ENCODE results near the gene MTM1. TPM values are rescaled to one million over a fixed set of nuclear protein-coding genes. Genes with fewer than 3 reads are reported as not detected.
A peak's percentile ranks its signal among the peaks of the same experiment; 100 is the strongest.

Gene MTM1
- polyA plus RNA-seq, 2 of the 4 experiments (the other 2 are of a cell fraction), result 8.5 to 9.0 TPM

DNA sequence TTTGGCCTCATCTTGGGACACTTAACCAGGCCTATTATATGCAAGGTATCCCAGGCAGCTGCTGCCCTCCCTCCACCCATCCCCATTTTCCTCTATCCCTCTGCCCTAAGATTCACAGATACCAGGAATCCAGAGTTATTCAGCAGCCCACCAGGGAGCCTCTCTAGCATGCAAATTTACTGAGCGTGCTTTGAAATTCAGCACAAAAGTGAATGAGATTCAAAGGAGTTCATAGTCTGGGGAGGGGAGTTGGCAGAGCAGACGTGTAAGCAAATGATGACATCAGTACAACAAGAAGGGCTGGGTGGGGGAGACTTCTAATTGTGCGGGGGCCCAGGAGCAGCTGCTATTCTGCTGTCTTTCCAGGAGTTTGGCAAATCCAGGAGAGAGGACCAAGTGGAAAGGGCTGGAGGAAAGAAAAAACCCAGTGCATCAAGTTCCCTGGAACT is 1.7 kb upstream of the MTM1 start:
- POLR2A ChIA-PET, result no interaction called here
- Histone ChIP-seq H3K27ac (no peak overlapping the region), H3K9me3 (no peaks in the 10 kb centered on the region), H3K4me2 (no peak overlapping the region), H3K4me1 (peaks cover 16% of the 10 kb centered on the region; the same call in 1 of the 3 replicates), H3K4me3 (no peak overlapping the region)
- DNase-seq (ENCODE audit: low read depth in 1 of 2, low spot score in 1 of 2) (no peak), ATAC-seq (no peak), FAIRE-seq (no peak)
- TF ChIP-seq HDAC2 (IDR thresholded peaks at IDR 0.05) (no peak), ESRRA (IDR thresholded peaks at IDR 0.05; ENCODE audit: borderline replicate concordance, low read length) (no peak), MYC (IDR thresholded peaks at IDR 0.05; ENCODE audit: borderline replicate concordance, low read length) (no peak), NR3C1 (IDR thresholded peaks at IDR 0.05) (no peak), CHD2 (IDR thresholded peaks at IDR 0.05; ENCODE audit: low read length, partially characterized antibody) (no peak)
- TF ChIP-seq, protein P1, sequence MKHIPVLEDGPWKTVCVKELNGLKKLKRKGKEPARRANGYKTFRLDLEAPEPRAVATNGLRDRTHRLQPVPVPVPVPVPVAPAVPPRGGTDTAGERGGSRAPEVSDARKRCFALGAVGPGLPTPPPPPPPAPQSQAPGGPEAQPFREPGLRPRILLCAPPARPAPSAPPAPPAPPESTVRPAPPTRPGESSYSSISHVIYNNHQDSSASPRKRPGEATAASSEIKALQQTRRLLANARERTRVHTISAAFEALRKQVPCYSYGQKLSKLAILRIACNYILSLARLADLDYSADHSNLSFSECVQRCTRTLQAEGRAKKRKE (CRISPR knock-in tag; IDR thresholded peaks at IDR 0.05; ENCODE audit: low read depth), result no peak
- TF ChIP-seq, protein P2, sequence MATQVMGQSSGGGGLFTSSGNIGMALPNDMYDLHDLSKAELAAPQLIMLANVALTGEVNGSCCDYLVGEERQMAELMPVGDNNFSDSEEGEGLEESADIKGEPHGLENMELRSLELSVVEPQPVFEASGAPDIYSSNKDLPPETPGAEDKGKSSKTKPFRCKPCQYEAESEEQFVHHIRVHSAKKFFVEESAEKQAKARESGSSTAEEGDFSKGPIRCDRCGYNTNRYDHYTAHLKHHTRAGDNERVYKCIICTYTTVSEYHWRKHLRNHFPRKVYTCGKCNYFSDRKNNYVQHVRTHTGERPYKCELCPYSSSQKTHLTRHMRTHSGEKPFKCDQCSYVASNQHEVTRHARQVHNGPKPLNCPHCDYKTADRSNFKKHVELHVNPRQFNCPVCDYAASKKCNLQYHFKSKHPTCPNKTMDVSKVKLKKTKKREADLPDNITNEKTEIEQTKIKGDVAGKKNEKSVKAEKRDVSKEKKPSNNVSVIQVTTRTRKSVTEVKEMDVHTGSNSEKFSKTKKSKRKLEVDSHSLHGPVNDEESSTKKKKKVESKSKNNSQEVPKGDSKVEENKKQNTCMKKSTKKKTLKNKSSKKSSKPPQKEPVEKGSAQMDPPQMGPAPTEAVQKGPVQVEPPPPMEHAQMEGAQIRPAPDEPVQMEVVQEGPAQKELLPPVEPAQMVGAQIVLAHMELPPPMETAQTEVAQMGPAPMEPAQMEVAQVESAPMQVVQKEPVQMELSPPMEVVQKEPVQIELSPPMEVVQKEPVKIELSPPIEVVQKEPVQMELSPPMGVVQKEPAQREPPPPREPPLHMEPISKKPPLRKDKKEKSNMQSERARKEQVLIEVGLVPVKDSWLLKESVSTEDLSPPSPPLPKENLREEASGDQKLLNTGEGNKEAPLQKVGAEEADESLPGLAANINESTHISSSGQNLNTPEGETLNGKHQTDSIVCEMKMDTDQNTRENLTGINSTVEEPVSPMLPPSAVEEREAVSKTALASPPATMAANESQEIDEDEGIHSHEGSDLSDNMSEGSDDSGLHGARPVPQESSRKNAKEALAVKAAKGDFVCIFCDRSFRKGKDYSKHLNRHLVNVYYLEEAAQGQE (IDR thresholded peaks at IDR 0.05), result no peak
- CTCF ChIA-PET, result no interaction called here
- WGBS (ENCODE audit: missing lambda C conversion rate), result 93% methylated on average over 3 of the region's 3 CpGs

DNA sequence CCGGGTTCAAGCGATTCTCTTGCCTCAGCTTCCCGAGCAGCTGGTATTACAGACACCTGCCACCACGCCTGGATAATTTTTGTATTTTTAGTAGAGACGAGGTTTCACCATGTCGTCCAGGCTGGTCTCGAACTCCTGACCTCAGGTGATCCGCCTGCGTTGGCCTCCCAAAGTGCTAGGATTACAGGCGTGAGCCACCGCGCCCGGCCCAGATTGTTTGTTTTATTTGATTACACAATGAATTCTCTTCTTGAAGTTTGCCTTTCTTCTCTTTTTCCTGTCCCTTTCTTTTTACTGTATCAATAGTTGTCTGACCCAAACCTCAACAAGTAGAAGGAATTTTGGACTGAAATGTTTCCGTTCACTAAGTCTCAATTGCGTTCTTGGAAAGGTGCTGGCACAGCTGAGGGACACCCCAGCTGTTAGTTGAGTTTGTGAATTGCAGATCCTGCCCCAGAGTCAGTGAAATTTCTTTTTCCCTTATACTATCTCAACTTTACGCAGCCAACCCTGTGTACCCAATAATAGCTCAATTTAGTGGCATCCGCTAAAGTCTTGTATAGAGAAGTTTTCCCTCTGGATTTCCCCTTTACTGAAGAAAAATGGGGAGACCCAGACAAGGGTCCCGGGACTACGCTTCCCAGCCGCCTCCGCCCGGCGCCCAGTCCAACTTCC is 639 bp upstream of the MTM1 start:
- Histone ChIP-seq H3K4me2 (peak overlapping the region; percentile 65), H3K9me3 (no peaks in the 10 kb centered on the region), H3K27ac (peak overlapping the region; percentile 13 to 73; a peak in 5 of 6 replicates), H3K4me3 (peak overlapping the region; percentile 29; the same call in 1 of the 3 replicates), H3K4me1 (peaks cover 25% of the 10 kb centered on the region; the same call in 2 of the 3 replicates)
- DNase-seq (ENCODE audit: low read depth in 1 of 2, low spot score in 1 of 2) (peak in 1 of 2 experiments; percentile 18), FAIRE-seq (no peak), ATAC-seq (peak; percentile 22 to 28; a peak in 4 of 6 replicates)
- WGBS (ENCODE audit: missing lambda C conversion rate), result 64% methylated on average over 17 of the region's 23 CpGs
- ChIA-PET CTCF (interaction anchor here (1.0 kb wide), 1 partner anchor 20 kb away, joined by 3 read pairs; no protein-coding TSS in a partner anchor), POLR2A (interaction anchor here (1.0 to 1.5 kb wide), 4 partner anchors 10 to 628 kb away, joined by 3 to 5 read pairs (median 4); no protein-coding TSS in a partner anchor)
- TF ChIP-seq JUNB (IDR thresholded peaks at IDR 0.05) (no peak), POLR2A (IDR thresholded peaks at IDR 0.05; ENCODE audit: low read length) (peak; percentile 23; the same call in 1 of the 2 replicates)

DNA sequence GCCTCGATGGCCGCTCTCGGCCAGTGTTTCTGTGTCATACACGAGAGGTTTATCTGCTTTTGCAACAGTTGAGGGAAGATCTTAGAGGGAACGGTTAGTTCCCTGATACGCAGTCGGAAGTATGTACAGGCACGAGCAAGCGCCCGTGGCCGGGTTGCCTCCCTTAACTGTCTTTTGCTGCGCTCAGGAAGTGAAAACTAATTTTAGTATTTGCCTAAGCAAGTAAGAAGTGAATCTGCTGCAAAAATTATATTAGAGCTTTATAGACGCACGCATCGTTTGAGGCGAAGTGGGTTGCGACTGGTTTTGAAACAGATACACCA is 695 bp downstream of the MTM1 start:
- H3K9me3 ChIP-seq, result no peaks in the 10 kb centered on the region
- ChIA-PET POLR2A (interaction anchor here (1.5 kb wide), 1 partner anchor 629 kb away, joined by 5 read pairs; no protein-coding TSS in a partner anchor), CTCF (no interaction called here)
- H3K27ac ChIP-seq, result peak overlapping the region; percentile 86 to 93
- WGBS (ENCODE audit: missing lambda C conversion rate), result 31% methylated on average over 13 of the region's 17 CpGs
- peaks cover 34% of the 10 kb centered on the region; the same call in 2 of the 3 replicates for H3K4me1 ChIP-seq
- no peak for FAIRE-seq
- H3K4me2 ChIP-seq, result peak overlapping the region; percentile 74
- no peak for DNase-seq (ENCODE audit: low read depth in 1 of 2, low spot score in 1 of 2)
- ATAC-seq, result no peak; a peak in 2 of 6 replicates
- peak overlapping the region; percentile 89 for H3K4me3 ChIP-seq
- TF ChIP-seq HOXB13 (CRISPR knock-in tag; IDR thresholded peaks at IDR 0.05; ENCODE audit: low read depth) (no peak), EP300 (IDR thresholded peaks at IDR 0.05) (no peak), SMC3 (IDR thresholded peaks at IDR 0.05) (no peak), RCOR1 (IDR thresholded peaks at IDR 0.05; ENCODE audit: low read depth, low read length) (no peak), HDAC2 (IDR thresholded peaks at IDR 0.05) (no peak), EHF (CRISPR knock-in tag; IDR thresholded peaks at IDR 0.05) (no peak), POLR2A (IDR thresholded peaks at IDR 0.05; ENCODE audit: low read length) (no peak), NFE2L2 (conservative IDR thresholded peaks at IDR 0.05; ENCODE audit: low read length) (no peak), NPAS2 (CRISPR knock-in tag; IDR thresholded peaks at IDR 0.05; ENCODE audit: borderline replicate concordance) (no peak)
- TF ChIP-seq, protein P2 (IDR thresholded peaks at IDR 0.05), result no peak
- TF ChIP-seq, protein P3, sequence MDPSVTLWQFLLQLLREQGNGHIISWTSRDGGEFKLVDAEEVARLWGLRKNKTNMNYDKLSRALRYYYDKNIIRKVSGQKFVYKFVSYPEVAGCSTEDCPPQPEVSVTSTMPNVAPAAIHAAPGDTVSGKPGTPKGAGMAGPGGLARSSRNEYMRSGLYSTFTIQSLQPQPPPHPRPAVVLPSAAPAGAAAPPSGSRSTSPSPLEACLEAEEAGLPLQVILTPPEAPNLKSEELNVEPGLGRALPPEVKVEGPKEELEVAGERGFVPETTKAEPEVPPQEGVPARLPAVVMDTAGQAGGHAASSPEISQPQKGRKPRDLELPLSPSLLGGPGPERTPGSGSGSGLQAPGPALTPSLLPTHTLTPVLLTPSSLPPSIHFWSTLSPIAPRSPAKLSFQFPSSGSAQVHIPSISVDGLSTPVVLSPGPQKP (IDR thresholded peaks at IDR 0.05; ENCODE audit: low read depth, low read length), result no peak
- TF ChIP-seq, protein P4, sequence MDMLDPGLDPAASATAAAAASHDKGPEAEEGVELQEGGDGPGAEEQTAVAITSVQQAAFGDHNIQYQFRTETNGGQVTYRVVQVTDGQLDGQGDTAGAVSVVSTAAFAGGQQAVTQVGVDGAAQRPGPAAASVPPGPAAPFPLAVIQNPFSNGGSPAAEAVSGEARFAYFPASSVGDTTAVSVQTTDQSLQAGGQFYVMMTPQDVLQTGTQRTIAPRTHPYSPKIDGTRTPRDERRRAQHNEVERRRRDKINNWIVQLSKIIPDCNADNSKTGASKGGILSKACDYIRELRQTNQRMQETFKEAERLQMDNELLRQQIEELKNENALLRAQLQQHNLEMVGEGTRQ (IDR thresholded peaks at IDR 0.05), result no peak
- TF ChIP-seq, protein P5, sequence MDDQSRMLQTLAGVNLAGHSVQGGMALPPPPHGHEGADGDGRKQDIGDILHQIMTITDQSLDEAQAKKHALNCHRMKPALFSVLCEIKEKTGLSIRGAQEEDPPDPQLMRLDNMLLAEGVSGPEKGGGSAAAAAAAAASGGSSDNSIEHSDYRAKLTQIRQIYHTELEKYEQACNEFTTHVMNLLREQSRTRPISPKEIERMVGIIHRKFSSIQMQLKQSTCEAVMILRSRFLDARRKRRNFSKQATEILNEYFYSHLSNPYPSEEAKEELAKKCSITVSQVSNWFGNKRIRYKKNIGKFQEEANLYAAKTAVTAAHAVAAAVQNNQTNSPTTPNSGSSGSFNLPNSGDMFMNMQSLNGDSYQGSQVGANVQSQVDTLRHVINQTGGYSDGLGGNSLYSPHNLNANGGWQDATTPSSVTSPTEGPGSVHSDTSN (IDR thresholded peaks at IDR 0.05), result no peak

Measured in A549 (cell line).